HG02973 (cell line): Measurements from ENCODE around the gene INSRR.
A peak's percentile ranks its signal among the peaks of the same experiment; 100 is the strongest.

Experiments used
- ATAC-seq: cut with Tn5 transposase; IDR thresholded peaks from one replicate; pipeline ENCODE4 v1.9.1; 2021; ENCODE audit warnings: moderate library complexity; ENCODE audit not compliant: unreplicated experiment

Gene INSRR

GRCh38 chr1:156894711-156895454, 36.0 kb upstream of the INSRR start:
- no peak for ATAC-seq

- ATAC-seq, result no peak
Observed at GRCh38 chr1:156894001-156894400, 35.1 kb upstream of the INSRR start.

GRCh38 chr1:156893048-156893953, 34.4 kb upstream of the INSRR start, which contains the start of gene PEAR1:
Gene PEAR1 (plus strand): TSS chr1:156893718. CDS start chr1:156903927, 10,209 bp downstream.
- ATAC-seq, result no peak

- ATAC-seq, result peak; percentile 64
Observed at GRCh38 chr1:156892190-156893047, 33.5 kb upstream of the INSRR start.

- no peak for ATAC-seq
Observed at GRCh38 chr1:156889802-156890580, 31.1 kb upstream of the INSRR start.

GRCh38 chr1:156887734-156888133, 28.8 kb upstream of the INSRR start:
- no peak for ATAC-seq

GRCh38 chr1:156887317-156887716, 28.4 kb upstream of the INSRR start:
- ATAC-seq, result no peak

GRCh38 chr1:156886583-156887281, 27.8 kb upstream of the INSRR start:
- no peak for ATAC-seq

GRCh38 chr1:156885880-156886355, 27.0 kb upstream of the INSRR start:
- ATAC-seq, result no peak

- ATAC-seq, result no peak
Observed at GRCh38 chr1:156885314-156885713, 26.4 kb upstream of the INSRR start.

GRCh38 chr1:156884560-156885184, 25.8 kb upstream of the INSRR start:
- no peak for ATAC-seq

GRCh38 chr1:156883919-156884318, 25.0 kb upstream of the INSRR start:
- ATAC-seq, result no peak

GRCh38 chr1:156882543-156882942, 23.6 kb upstream of the INSRR start:
- ATAC-seq, result no peak

GRCh38 chr1:156881663-156882062, 22.7 kb upstream of the INSRR start:
- no peak for ATAC-seq

GRCh38 chr1:156881101-156881500, 22.2 kb upstream of the INSRR start:
- ATAC-seq, result no peak

GRCh38 chr1:156880473-156880872, 21.6 kb upstream of the INSRR start:
- no peak for ATAC-seq

GRCh38 chr1:156879876-156880275, 21.0 kb upstream of the INSRR start:
- ATAC-seq, result no peak

GRCh38 chr1:156877433-156878170, 18.7 kb upstream of the INSRR start:
- ATAC-seq, result no peak
